ENCODE data around the gene ROR2.

GRCh38 chr9:91879231-91879630 lies 70.8 kb downstream of the ROR2 start:
- no peak for TF ChIP-seq POLR2AphosphoS5 (IDR thresholded peaks at IDR 0.05)
- TF ChIP-seq POLR2A (IDR thresholded peaks at IDR 0.05), result no peak
